Myocyte (in vitro differentiated cells): ENCODE measurements around the gene DDX10. TPM values are rescaled to one million over a fixed set of nuclear protein-coding genes. Genes with fewer than 3 reads are reported as not detected.
"Not testable (repeated sequence)": the region's sequence is repeated elsewhere in the genome, so short reads cannot be mapped to it uniquely, and the experiment has no call there.

ENCODE experiments used
- DNase-seq: peaks from one replicate; pipeline ENCODE4 v3.0.0-alpha.2; 2012; ENCODE audit warnings: low read depth
- total RNA-seq: library from RNA; depleted of rRNA; stranded (reverse); fragments of >200 nt; gene quantifications from 2 replicates; pipeline ENCODE4 v1.2.3, GENCODE V29; 2014

The DDX10 gene
- total RNA-seq, 1 donor from 2014 or later, result 23.4 TPM

DNA sequence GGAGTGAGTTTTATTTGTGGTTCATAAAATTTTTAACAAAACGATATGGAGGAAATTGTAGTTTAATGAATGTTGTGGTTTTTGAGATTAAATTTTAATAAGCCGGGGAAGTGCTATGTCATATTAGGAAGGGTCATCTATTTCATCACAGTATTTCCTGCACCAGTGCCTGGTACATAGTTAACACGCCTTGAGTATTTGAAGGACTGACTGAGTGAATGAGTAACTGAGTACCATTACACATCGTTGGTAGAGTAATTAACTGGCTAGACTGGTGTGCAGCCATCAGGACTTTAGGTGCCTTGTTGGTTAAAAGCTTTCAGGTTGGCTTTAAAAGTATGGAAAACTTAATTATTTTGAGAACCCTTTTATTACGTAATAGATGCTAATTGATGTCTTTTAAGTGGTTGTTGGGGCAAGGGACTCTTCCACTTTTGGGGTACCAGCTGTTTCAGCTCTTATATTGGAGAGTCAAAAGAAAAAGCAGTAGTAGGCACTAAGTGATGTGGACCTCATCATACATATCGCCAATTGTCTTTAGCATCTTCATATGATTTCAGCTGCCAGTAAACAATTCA lies 101.8 kb downstream of the DDX10 start:
- DNase-seq, result no peak

DNA sequence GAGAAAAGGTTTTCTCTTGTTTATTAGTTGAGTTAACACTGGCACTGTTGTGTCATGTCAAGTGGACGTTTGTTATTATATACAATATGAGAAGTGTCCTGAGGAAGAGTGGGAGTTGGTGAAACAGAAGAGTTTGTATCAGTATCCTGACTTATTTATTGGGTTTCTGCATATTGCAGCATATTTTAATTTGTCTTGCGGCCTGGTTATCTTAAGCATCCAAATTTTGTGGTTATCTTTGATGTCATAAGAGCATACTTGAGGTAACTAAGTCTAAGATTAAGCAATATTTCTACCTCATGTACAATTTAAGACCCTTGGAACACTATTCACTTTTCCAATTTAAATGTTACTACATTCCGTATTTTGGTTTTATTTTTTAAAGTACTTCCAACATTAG lies 103.5 kb downstream of the DDX10 start:
- DNase-seq, result no peak

DNA sequence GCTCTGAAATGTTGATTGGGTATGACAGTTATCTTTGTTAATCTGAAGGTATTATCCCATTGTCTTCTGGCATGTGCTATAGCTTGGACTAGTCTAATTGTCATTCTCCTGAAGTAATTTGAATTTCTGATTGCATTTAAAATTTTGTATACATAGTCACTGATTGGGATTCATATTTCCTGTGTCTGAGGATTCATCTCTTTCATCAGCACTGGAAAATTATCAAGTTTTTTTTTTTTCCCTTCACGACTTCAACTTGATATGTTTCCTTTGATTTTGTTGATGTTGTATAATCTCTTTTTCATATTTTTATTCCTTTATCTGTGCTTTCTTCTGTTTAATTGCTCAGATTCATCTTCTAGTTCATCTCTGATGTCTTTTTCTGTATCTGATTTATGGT lies 104.1 kb downstream of the DDX10 start:
- DNase-seq, result no peak

DNA sequence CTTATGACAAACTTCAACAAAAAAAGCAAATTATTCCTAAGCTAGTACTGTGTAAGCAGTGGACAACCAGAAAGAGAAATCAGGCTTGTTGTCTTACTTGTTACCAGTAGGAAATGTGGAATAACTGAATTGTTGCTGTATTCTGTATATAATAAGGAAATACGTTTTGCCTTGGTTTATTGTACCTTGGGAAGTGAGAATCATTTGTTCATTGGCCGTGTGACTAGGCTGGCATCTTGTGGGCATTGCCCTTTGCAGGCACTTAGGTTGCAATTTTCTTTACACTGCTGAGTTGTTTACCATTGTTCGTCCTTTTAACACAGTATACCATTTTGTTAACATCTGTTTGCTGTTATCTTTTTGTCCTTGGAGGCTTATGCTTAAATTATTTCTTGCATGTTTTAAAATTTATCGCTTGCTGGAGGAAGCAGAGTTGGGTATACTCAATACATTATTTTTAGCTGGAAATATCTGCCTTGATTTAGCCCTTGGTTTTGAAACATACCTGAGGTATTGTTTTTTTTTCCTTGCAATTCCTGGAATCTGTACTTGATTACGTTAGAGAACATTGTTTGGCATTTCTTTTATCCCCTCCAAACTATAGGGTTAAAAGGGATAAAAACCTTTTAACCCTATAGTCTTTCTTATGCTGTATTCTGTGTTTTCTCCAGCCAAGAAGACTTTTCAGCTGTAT lies 109.3 kb downstream of the DDX10 start:
- no peak for DNase-seq

DNA sequence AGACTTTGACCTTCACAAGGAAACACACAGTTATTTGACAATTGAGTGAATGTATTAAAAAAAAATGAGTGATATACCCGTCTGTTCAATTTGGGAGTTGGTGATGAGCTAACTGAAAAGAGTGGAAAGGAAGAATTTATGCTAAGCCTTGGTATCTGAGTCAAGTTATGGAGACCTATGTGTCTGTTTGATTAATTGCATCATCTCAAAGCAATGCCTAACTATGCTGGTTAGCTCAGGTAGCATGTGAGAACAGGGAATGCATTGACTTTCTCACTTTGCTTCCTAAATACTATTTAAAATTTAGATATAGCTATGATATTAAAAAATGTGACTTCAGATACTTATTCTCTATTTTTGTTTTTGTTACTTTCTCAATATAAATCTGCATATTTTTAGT lies 110.5 kb downstream of the DDX10 start:
- no peak for DNase-seq

DNA sequence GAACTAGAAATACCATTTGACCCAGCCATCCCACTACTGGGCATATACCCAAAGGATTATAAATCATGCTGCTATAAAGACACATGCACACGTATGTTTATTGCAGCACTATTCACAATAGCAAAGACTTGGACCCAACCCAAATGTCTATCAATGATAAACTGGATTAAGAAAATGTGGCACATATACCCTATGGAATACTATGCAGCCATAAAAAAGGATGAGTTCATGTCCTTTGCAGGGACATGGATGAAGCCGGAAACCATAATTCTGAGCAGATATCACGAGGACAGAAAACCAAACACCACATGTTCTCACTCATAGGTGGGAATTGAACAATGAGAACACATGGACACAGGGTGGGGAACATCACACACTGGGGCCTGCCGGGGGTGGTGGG lies 114.3 kb downstream of the DDX10 start:
- DNase-seq, result not testable (repeated sequence)

DNA sequence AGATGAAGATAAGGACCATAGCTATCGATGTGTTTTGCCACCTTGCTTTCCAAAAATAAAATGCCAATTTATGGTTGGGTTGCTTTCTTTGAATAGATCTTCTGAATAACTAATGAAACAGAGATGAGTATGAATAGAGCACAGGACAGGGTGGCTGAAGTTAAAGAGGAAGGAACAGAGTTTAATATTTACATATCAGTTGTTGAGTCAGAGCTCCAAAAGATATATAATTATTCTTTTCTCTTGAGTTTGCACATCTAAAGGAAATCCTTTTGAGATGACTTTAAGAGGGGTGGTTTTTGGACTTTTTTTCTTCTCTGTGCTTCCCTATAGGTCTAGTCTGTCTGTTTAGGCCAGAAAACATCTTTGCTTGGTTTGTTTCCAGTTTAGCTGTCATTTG lies 115.2 kb downstream of the DDX10 start:
- no peak for DNase-seq

DNA sequence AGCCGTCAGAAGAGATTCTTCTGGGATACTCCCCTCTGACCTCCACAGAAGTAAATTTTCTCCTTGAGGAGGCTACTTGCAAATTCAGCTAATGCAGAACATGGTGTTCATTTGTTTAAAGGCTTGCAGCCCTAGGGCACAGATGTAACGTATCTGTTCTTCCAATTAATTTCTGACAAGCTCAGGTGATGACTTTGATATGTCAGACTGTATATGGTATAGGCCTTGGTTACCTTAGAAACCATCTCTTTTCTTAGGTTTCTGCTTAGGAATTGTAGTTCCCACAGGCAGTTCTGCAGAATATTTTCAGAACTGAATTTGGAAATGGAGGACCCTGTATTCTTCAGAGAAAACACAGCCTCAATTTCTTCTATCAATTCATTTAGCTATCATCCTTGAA lies 117.1 kb downstream of the DDX10 start:
- DNase-seq, result no peak

DNA sequence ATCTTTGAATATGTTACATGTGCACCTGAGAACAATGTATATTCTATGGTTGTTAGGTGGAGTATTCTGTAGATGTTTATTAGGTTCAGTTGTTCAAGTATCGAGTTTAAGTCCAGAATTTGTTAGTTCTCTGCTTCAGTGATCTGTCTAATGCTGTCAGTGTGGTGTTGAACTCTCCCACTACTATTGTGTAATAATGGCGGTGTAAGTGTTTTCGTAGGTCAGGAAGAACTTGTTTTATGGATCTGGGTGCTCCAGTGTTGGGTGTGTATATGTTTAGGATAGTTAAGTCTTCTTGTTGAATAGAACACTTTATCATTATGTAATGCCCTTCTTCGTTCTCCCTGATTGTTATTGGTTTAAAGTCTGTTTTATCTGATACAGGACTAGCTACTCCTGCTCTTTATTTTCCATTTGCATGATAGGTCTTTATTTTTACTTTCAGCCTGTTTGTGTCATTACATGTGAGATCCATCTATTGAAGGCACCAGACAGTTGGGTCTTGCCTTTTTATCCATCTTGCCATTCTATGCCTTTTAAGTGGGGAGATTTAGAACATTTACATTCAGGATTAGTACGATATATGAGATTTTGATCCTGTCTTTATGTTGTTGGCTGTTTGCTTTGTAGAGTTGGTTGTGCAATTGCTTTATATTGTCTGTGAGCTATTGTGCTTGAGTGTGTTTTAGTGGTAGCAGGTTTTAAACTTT lies 121.6 kb downstream of the DDX10 start:
- no peak for DNase-seq

DNA sequence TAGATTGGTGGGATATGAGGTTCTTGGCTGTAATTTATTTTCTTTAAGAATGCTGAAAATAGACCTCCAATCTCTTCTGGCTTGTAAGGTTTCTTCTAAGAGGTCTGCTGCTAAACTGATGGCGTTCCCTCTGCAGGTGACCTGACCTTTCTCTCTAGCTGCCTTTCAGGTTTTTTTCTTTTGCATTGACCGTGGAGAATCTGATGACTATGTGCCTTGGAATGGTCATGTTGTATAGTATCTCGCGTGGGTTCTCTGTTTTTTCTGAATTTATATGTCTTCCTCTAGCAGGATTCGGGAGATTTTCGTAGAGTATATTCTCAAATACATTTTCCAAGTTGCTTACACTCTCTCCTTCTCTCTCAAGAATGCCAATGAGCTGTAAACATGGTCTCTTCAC lies 122.2 kb downstream of the DDX10 start:
- DNase-seq, result no peak

DNA sequence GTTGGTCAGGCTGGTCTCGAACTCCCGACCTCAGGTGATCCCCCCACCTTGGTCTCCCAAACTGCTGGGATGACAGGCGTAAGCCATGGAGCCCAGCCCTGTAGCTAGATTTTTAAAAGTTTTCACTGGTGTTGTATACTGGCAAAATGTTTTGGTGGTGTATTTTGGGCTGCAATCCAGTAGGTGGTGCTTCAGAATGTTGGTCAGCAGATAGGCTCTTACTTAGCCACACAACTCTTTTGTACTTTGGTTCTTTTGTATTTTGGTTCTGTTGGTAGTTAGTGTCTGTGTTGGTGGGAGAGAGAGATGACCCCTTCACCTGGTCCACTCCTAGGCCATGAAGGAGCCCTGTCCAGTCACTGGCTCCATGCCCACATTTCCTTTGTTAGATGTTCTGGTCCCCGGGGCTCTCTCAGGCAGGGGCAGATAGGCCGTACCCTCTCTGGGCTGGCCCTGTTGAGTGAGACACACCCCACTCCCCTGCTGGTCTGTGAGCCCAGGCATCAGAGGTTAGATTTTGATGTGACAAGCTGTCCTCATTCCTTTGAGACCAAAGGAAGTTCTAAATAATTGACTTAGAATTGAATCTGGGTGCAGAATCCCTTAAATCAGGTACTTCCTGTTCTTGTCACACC lies 123.8 kb downstream of the DDX10 start:
- peak; percentile 33 for DNase-seq

DNA sequence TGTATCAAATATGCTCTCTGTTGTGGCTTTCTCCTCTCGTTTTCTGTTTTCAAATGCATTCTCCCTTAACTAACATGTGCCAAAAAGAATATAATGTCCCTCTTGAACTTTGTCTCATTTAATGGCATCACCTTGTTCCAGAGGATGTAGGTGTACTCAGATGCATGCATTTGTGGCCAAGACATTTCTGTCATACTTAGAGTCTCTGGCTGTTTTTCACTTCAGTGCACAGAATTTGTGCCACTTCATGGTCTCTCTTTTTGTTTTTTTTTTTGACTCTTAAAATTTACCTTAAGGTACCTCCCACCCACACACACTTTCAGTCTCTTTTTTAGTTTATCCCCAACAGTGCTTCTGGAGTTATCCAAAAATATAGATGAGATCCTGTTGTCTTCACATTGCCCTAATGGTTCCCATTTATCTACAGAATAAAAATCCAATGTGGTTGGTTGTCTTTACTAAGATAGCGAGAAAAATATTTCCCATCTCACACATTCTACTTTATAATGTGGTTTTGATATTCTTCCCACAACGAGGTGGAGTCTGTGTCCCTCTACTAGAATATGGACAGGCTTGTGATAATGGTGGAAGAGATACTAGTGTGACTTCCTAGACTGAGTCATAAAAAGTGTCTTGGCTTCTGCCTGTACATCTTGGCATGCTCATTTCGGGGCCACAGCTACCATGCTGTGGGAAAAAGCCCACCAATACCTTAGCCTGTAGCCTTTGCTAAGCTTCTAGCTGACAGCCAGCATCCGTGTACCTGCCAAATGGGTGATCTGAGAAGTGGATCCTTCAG lies 125.8 kb downstream of the DDX10 start:
- no peak for DNase-seq

DNA sequence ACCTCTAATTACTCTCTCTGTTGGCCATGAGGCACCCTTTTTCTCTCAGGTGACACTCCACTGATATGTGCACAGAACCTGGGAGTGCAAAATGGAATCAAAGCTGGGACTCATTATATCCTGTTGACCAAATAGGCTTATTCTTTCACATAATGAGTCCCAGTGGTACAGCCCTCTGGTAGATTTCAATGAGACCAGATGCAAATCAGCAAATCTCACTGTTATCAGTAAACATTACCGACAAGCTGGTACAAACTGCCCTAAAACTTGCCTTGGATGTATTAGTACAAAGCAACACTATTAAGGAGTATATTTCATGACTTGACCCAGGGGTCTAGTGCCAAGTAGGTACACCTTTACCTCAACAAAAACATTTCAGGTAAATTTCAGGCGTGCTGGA lies 128.3 kb downstream of the DDX10 start:
- no peak for DNase-seq

DNA sequence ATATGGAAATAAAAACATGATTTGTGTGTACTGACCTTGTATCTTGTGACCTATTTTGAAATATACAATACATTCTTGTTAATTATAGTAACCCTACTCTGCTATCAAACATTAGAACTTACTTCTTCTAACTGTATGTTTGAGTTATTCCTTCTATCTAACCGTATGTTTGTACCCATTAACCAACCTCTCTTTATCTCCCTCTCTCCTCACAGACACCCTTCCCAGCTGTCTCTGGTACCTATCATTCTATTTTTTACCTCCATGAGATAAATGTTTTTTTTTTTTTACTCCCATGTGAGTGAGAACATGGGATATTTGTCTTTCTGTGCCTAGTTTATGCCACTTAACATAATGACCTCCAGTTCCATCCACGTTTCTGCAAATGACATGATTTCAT lies 128.7 kb downstream of the DDX10 start:
- DNase-seq, result no peak

DNA sequence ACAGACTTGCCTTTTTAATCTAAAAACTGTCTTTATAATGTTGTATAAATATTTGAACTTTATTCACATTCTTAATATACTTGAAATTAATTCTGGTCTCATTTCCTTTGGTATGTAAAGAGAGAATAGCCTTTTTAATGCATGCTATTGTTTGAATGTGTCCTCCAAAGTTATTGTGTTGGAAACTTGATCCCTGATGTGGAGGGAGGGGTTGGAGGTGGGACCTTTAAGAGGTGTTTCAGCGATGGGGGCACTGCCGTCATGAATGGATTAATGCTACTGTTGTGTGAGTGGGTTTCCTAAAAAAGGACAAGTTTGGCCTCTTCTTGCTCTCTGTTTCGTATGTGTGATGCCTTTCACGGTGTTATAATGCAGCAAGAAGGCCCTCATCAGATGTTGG lies 131.7 kb downstream of the DDX10 start:
- DNase-seq, result no peak

DNA sequence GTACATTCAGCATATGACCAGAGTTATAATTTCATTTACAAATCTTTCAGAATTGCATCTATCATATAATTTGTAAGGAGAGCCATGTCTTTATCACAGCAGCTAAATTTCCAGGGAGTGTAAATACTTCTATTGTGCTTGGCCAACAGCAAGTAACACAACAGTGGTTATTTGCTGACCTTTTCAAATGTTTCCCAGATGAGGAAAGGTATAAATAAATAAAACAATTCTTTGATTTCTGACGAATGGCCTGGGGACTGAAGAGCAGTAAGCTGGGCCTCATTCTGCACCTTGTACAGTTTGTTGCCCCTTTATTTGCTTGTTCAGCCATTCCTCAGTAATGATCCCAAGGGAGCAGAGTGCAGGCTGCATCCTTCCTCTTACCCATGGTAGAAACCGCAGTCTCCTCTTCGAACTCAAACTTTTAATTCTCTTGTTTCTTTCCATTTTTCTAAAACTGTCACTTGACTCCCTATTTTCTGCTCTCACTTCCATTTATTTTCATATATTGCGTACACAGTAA lies 132.8 kb downstream of the DDX10 start:
- no peak for DNase-seq

DNA sequence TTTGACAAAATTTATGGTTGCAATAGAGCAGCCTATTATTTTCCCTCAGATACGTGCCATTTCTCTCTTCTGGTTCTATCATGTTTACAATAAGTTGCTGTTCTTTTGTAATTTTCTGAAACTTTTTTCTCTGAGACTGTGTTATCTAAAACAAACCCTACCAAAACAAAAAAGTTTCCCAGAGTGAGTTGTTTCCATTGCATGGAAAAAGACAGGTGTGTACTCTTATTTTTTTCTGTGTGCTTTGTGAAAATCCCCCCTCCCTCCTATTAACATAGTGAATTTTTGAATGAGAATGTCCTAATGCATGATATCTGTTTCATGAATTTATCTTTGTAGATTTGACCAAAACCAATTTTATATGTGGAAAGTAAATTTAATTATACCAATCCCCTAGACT lies 137.6 kb downstream of the DDX10 start:
- DNase-seq, result no peak

DNA sequence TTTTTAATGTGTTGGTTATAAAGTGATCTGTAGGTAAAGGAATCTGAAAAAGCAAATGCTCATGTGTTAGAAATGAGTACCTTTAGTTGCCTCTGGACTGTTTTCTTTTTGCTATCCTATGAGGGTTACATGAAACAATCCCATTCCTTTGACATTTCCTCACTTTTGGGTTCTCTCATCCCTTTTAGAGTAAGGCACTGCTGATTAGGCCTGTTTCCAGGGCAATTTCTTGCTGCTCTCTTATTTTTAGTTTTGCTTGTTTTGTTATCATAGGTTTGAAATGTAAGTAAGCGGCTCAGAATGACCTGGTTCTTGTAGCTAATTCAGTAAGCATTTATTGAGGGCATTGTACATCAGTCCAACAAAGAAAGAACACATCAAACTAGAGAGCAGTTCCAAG lies 138.9 kb downstream of the DDX10 start:
- DNase-seq, result no peak

DNA sequence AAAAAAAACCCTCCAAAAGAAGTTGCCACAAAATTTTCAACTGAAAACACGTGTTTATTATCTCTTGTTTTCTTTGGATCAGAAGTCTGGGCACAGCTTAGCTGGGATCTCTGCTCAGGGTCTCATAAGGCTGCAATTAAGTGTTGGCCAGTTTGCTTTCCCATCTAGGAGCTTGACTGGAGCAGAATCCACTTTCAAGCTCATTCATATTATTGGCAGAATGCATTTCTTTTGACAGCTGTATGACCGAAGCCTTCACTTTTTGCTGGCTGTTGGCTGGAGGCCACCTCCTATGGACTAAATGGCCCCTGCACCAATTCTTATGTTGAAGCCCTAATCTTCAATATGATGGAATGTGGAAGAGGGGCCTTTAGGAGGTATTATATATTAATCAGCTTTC lies 139.6 kb downstream of the DDX10 start:
- no peak for DNase-seq

DNA sequence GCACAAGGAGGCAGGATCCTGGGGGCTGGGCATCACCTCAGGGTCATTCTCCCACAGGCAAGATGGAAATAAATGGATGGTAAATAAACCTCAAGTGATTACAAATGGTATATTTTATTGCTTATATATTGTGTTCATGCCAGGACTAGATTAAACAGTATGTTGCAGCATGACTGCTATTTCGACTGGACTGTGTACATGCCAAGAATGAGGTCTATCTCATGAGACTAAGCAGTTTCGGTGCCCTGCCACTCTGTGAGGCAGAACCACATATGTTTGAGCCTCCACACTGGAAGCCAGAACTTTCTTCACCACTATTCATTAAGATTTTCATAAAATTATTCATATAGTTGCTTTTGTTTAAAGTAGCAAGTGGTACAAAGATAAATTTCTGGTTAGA lies 140.2 kb downstream of the DDX10 start:
- DNase-seq, result no peak

DNA sequence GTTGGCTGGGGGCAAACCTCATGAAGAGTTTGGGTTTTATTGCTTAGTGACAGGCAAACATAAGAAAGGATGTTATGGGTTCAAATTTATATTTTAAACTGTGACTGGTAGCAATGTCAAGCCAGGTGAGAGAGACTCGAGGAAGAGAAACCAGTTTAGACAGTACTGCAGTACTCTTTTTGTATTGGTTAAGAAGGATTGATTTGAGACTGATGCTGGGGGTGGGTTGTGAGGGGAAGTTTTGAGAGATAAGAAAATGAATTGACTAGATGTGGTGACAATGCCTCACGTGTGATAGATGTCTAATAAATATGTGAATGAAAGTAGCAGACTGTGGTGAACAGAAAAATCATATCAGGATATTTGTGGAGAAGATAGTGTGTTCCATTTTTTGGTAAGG lies 142.4 kb downstream of the DDX10 start:
- DNase-seq, result no peak
